ENCODE results near the gene PTOV1. TPM values are rescaled to one million over a fixed set of nuclear protein-coding genes. Genes with fewer than 3 reads are reported as not detected.
A peak's percentile ranks its signal among the peaks of the same experiment; 100 is the strongest.

The PTOV1 gene
- polyA plus RNA-seq, 3 donors, result 278 to 373 (median 349) TPM

DNA sequence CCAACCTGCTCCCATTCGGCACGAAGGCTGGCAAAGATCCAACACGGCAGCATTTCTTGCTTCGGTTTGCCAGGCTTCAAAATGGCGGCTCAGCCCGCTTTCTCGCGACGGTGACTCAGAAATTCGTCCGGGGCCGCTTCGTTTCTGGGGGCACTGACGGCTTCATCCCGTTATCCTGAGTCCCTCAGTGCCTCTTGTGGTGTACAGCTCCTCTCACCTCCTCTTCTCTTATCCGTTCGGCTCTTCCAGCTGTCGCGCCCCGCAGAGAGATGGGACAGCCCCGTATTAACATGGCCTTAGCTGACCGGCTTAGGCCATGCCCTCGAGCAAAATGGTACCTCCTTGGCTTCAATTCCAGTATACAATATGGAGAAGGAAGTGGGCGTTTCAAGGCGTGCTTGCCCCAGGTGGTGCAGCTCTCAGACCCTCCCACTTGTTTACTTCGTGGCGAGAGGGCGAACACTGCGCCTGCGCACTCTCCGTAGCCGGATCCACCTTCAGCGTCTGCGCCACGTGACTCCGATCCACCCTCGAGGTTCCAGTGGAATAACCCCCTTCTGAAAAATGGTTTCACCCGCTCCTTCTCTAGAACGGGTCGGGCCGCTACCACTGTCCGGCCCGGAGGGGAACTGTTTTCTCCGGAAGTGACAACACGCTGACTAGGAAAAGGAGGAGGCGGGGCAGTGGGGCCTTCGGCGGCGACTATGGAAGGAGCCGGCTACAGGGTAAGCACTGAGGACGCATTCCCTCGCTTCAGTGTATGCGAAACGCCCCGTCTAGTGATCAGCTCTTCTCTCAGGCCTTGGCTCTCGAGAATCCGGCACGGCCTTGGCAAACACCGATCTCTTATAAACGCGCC, 26.3 kb downstream of the PTOV1 start, which contains the start of the genes AKT1S1 and TBC1D17:
Gene AKT1S1 (minus strand): TSS at position 336 of the 859 bp plus-strand sequence. CDS start 4,060 bp downstream, outside the sequence.
Gene TBC1D17 (plus strand): TSS at position 683 of the 859 bp plus-strand sequence. CDS start 22 bp downstream, at position 705.
- DNase-seq (ENCODE audit: extremely low read depth in 1 of 11, low read depth in 9 of 11, low spot score in 4 of 11), result peak; percentile 99 to 100 (median 100)

- peak; percentile 91 to 98 (median 96) for DNase-seq (ENCODE audit: extremely low read depth in 1 of 11, low read depth in 9 of 11, low spot score in 4 of 11)
Observed at GRCh38 chr19:49877879-49878743, 27.2 kb downstream of the PTOV1 start.

DNA sequence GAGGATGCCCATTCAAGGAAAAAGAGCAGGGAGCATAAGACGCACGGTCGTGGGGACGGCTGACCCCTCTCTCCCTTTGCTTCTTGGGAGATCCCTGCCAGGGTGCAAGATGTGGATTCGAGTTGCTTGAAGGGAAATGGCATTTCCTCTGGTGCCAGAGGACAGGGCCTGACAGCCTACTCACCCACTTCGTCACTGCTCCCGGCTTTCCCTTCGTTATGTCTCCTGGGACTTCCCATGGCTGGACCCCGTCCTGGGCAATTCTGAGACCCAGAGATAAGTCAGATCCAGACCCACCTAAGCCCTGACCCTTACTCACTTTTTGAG, 27.7 kb downstream of the PTOV1 start:
- DNase-seq (ENCODE audit: extremely low read depth in 1 of 11, low read depth in 9 of 11, low spot score in 4 of 11), result no peak

DNA sequence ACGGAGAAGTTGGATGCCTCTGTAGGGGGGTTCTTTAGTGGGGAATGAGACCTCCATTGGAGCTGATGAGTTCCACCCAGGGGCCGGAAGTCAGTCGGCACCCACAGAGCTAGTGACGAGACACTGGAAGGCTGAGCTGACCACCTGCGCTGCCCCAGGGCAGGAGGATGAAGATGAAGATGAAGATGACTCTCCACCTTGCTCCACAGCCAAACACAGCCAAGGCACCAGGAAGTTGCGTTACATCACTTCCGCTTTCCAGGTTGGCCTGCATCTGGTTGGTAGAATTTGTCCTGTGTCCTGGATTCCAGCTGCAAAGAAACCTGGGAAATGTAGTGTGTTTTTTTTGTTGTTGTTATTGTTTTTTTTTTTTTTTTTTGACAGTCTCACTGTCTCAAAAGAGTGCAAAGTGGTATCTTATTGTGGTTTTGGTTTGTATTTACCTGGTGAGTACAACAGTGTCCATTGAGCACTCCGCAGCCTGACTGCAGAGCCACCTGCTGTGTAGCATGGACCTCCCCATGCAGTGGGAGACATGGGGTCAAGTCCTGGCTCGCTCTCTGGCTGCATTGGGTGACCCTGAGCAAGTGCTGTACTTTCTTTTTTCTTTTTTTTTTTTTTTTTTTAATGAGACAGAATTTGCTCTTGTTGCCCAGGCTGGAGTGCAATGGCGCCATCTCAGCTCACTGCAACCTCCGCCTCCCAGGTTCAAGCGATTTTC, 28.4 kb downstream of the PTOV1 start:
- no peak for DNase-seq (ENCODE audit: extremely low read depth in 1 of 11, low read depth in 9 of 11, low spot score in 4 of 11)

- no peak for DNase-seq (ENCODE audit: extremely low read depth in 1 of 11, low read depth in 9 of 11, low spot score in 4 of 11)
Observed at GRCh38 chr19:49880162-49880869, 29.4 kb downstream of the PTOV1 start.

GRCh38 chr19:49881186-49881585, 30.2 kb downstream of the PTOV1 start:
- no peak for DNase-seq (ENCODE audit: extremely low read depth in 1 of 11, low read depth in 9 of 11, low spot score in 4 of 11)

- DNase-seq (ENCODE audit: extremely low read depth in 1 of 11, low read depth in 9 of 11, low spot score in 4 of 11), result no peak
Observed at GRCh38 chr19:49881672-49882394, 30.9 kb downstream of the PTOV1 start.

- no peak for DNase-seq (ENCODE audit: extremely low read depth in 1 of 11, low read depth in 9 of 11, low spot score in 4 of 11)
Observed at GRCh38 chr19:49882643-49883042, 31.7 kb downstream of the PTOV1 start.

- no peak for DNase-seq (ENCODE audit: extremely low read depth in 1 of 11, low read depth in 9 of 11, low spot score in 4 of 11)
Observed at GRCh38 chr19:49883094-49883493, 32.1 kb downstream of the PTOV1 start.

GRCh38 chr19:49884109-49884508, 33.1 kb downstream of the PTOV1 start:
- no peak for DNase-seq (ENCODE audit: extremely low read depth in 1 of 11, low read depth in 9 of 11, low spot score in 4 of 11)

GRCh38 chr19:49884760-49885159, 33.8 kb downstream of the PTOV1 start:
- DNase-seq (ENCODE audit: extremely low read depth in 1 of 11, low read depth in 9 of 11, low spot score in 4 of 11), result no peak

- DNase-seq (ENCODE audit: extremely low read depth in 1 of 11, low read depth in 9 of 11, low spot score in 4 of 11), result no peak
Observed at GRCh38 chr19:49887037-49887664, 36.2 kb downstream of the PTOV1 start.

GRCh38 chr19:49887665-49888509, 36.9 kb downstream of the PTOV1 start:
- no peak for DNase-seq (ENCODE audit: extremely low read depth in 1 of 11, low read depth in 9 of 11, low spot score in 4 of 11)

DNA sequence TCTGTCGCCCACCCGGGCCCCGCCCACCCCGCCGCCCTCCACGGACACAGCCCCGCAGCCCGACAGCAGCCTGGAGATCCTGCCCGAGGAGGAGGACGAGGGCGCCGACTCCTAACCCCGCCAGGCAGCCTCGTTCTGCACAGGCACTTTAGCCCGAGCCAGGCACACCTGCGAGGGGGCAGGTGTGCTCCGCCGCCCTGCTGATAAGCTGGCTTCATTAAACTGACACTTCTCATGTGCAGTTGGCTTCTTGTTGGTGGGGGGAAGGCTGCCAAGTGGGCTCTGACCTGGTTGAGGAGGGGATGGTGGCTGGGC, 37.5 kb downstream of the PTOV1 start:
- DNase-seq (ENCODE audit: extremely low read depth in 1 of 11, low read depth in 9 of 11, low spot score in 4 of 11), result no peak

GRCh38 chr19:49889038-49889686, 38.2 kb downstream of the PTOV1 start:
- no peak for DNase-seq (ENCODE audit: extremely low read depth in 1 of 11, low read depth in 9 of 11, low spot score in 4 of 11)

GRCh38 chr19:49889687-49890348, 38.9 kb downstream of the PTOV1 start:
- peak in 7 of 11 donors; percentile 66 to 77 (median 75) for DNase-seq (ENCODE audit: extremely low read depth in 1 of 11, low read depth in 9 of 11, low spot score in 4 of 11)
